ENCODE results near the gene RNF175.

- TF ChIP-seq CTCF (IDR thresholded peaks at IDR 0.05): no peak
- no peak for TF ChIP-seq POLR2AphosphoS5 (IDR thresholded peaks at IDR 0.05; ENCODE audit: insufficient read depth in 1 of 2, low read depth in 1 of 2)
- no peak for TF ChIP-seq POLR2A (IDR thresholded peaks at IDR 0.05)
These were observed 32.9 kb upstream of the RNF175 start for GRCh38 chr4:153792618-153793247.
